Heart right ventricle (tissue), 16 donors: Measurements from ENCODE around the gene ZNF444. TPM values are rescaled to one million over a fixed set of nuclear protein-coding genes. Genes with fewer than 3 reads are reported as not detected.

Source experiments
- ATAC-seq, 8 donors: fragments of 200-7000 bp; cut with Tn5 transposase; one replicate each; pipeline ENCODE4 v1.9.1; 2020; ENCODE audit warnings: mild to moderate bottlenecking in 8 of 8, moderate library complexity in 8 of 8, moderate number of reproducible peaks in 1 of 8
- DNase-seq, 2 donors: peaks; one replicate each; pipeline ENCODE4 v3.0.0-alpha.2; 2020
- H3K27ac ChIP-seq, 10 donors: fragments of 200-600 bp; sonication (generic) in 2 of 10; one replicate each; pipeline versions ENCODE4 v1.5.0 to v1.8.0; 2020 to 2022; ENCODE audit warnings: mild to moderate bottlenecking in 3 of 10
- H3K27me3 ChIP-seq, 7 donors: fragments of 200-600 bp; one replicate each; pipeline ENCODE4 v1.8.0; 2021 to 2022; ENCODE audit warnings: mild to moderate bottlenecking in 2 of 7
- H3K36me3 ChIP-seq, 9 donors: fragments of 200-600 bp; sonication (generic) in 1 of 9; one replicate each; pipeline versions ENCODE4 v1.5.0 to v1.8.0; 2020 to 2022; ENCODE audit warnings: mild to moderate bottlenecking in 2 of 9
- H3K4me1 ChIP-seq, 9 donors: fragments of 200-600 bp; sonication (generic) in 1 of 9; one replicate each; pipeline versions ENCODE4 v1.5.0 to v1.8.0; 2020 to 2022; ENCODE audit warnings: mild to moderate bottlenecking in 4 of 9
- H3K4me3 ChIP-seq, 10 donors: fragments of 200-600 bp; sonication (generic) in 2 of 10; one replicate each; pipeline versions ENCODE4 v1.5.0 to v1.8.0; 2020 to 2022; ENCODE audit warnings: mild to moderate bottlenecking in 7 of 10, moderate library complexity in 2 of 10
- H3K9me3 ChIP-seq, 11 donors: fragments of 200-600 bp in 10 of 11; sonication (generic) in 2 of 11; one replicate each; pipeline versions ENCODE4 v1.5.0 to v1.8.0; 2013 to 2022; ENCODE audit warnings: mild to moderate bottlenecking in 2 of 11, control low read depth in 1 of 11, moderate library complexity in 1 of 11
- WGBS, 2 donors: extraction: QIAGEN DNeasy Blood & Tissue Kit; methylation state at CpG; one replicate each; pipeline ENCODE4 v1.1.7; 2013; ENCODE audit warnings: inconsistent platforms in 1 of 2; 5-methylcytosine and 5-hydroxymethylcytosine counted together
- intact Hi-C, 10 donors: fragments of 100-400 bp; cut with DNase I; formaldehyde crosslinking; loops; one replicate each; pipeline versions ENCODE4 v1.11.1 to v1.14.2; 2022
- polyA plus RNA-seq, 2 donors: library from polyadenylated mRNA; stranded (reverse); fragments of 200-250 nt; gene quantifications; one replicate each; pipeline ENCODE4 v1.2.3, GENCODE V29; 2013
- total RNA-seq, 10 donors: library from RNA; stranded (reverse); fragmentation: NEBNext Ultra II Directional in 3 of 10; extraction: Animal tissue kit (Norgen Biotek cat#: 25700) in 3 of 10; gene quantifications; one replicate each; pipeline versions ENCODE4 v1.2.1 to v1.2.4, GENCODE V29; 2021 to 2023
- TF ChIP-seq, protein P1 (sequence below), 9 donors: fragments of 200-600 bp; sonication (generic) in 2 of 9; IDR thresholded peaks; one replicate each; pipeline versions ENCODE4 v1.5.0 to v1.8.0; 2021 to 2022; ENCODE audit warnings: antibody characterized with exemption in 9 of 9, mild to moderate bottlenecking in 5 of 9, moderate library complexity in 1 of 9
- donor health status: Arrhythmogenic right ventricular cardiomyopathy.
- donor health status: ischemic (EF 13 %, LVEDD 7.1; RV severe dilation, severe dysfunction).
- donor health status: healthy with polysubstance abuse.
- donor health status: DM: no; HTN: yes; CAD: no.
- donor health status: DM: no; HTN: no; CAD: no.
- donor health status: ischemic (EF 25% LVEDD 6.9; RV normal size, moderate dysfunction).
- donor health status: ischemic (EF 25% LVEDD 5.7; RV mildly dilated, moderate dysfunction).
- donor health status: healthy.
- donor health status: DM: yes; HTN: yes; CAD: no.
- donor health status: Ischemic cardiomyopathy.
- donor health status: ischemic (EF 35%, LVEDD 5.7; RV mildly dilated, moderate dysfunction).
- donor health status: nonischemic (EF 11% LVEDD 7.7; RV severe dilation, severe dysfunction).
- donor health status: DM: yes; HTN: yes; CAD: no.
- donor health status: PGD.
- donor health status: ischemic (EF 29% LVEDD 5.4; RV normal size, mild dysfunction).
- donor health status: nonischemic (EF 23%, LVEDD 6.1; RV moderate dilation, normal function).

ZNF444 gene
- total and polyA plus RNA-seq, 12 donors, result 15.1 to 25.6 (median 22.4) TPM

DNA sequence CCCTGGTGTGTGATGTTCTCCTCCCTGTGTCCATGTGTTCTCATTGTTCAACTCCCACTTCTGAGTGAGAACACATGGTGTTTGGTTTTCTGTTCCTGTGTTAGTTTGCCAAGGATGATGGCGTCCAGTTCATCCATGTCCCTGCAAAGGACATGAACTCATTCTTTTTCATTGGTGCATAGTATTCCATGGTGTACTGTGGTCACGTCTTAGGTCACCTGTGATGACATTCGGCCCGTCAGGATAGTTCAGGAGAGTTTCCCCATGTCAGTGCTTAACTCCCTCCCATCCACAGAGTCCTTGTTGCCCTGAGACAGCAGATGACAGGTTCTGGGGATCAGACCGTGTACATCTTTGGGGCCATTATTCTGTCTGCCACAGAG, 8.6 kb downstream of the ZNF444 start:
- Histone ChIP-seq H3K4me1 (peaks cover 0 to 26% (median 4%) of the 10 kb centered on the region in 9 donors), H3K9me3 (no peaks in the 10 kb centered on the region), H3K4me3 (no peak overlapping the region), H3K36me3 (peaks cover 0 to 51% (median 0%) of the 10 kb centered on the region in 9 donors), H3K27ac (peak overlapping the region in 8 of 10 donors; percentile 47 to 74 (median 60)), H3K27me3 (no peaks in the 10 kb centered on the region)
- 97% methylated on average over 5 of the region's 5 CpGs for WGBS, 2 donors
- intact Hi-C loops, result loop anchor here in 4 of 10 donors (5.0 to 10.0 kb wide), 3 partner anchors 42 to 165 kb away; partner anchors contain the start of gene ZSCAN5A (in 2 of the 4)
- no peak for ATAC-seq
- TF ChIP-seq, protein P1, sequence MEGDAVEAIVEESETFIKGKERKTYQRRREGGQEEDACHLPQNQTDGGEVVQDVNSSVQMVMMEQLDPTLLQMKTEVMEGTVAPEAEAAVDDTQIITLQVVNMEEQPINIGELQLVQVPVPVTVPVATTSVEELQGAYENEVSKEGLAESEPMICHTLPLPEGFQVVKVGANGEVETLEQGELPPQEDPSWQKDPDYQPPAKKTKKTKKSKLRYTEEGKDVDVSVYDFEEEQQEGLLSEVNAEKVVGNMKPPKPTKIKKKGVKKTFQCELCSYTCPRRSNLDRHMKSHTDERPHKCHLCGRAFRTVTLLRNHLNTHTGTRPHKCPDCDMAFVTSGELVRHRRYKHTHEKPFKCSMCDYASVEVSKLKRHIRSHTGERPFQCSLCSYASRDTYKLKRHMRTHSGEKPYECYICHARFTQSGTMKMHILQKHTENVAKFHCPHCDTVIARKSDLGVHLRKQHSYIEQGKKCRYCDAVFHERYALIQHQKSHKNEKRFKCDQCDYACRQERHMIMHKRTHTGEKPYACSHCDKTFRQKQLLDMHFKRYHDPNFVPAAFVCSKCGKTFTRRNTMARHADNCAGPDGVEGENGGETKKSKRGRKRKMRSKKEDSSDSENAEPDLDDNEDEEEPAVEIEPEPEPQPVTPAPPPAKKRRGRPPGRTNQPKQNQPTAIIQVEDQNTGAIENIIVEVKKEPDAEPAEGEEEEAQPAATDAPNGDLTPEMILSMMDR (IDR thresholded peaks at IDR 0.05), result no peak
- DNase-seq, result no peak

DNA sequence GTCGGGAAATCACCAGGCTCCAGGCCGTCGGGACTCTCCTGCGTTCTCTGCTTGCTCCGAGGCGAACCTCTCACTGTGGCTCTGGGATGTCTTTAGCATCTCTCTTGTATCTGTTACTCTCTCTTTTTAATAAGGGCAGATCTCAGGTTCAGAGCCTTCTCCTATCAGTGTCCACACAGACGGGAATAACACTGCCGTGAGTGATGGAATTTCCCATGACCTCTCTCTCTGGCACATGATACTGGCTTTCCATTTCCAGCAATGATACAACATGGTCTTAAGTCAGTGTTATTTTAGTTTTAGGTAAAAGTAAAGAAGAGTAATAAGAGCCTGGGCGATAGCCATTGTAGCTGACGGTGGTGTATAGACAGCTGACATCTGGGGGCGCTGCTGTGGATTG, 9.3 kb downstream of the ZNF444 start:
- Histone ChIP-seq H3K4me3 (no peak overlapping the region), H3K36me3 (peaks cover 0 to 56% (median 0%) of the 10 kb centered on the region in 9 donors), H3K4me1 (peaks cover 0 to 32% (median 9%) of the 10 kb centered on the region in 9 donors), H3K27me3 (no peaks in the 10 kb centered on the region), H3K27ac (peak overlapping the region in 9 of 10 donors; percentile 18 to 74 (median 58)), H3K9me3 (no peaks in the 10 kb centered on the region)
- TF ChIP-seq, protein P1 (IDR thresholded peaks at IDR 0.05), result no peak
- DNase-seq, result no peak
- 63 to 74% methylated on average over 11 of the region's 11 CpGs for WGBS, 2 donors
- ATAC-seq, result peak in 7 of 8 donors; percentile 31 to 89 (median 74)
- intact Hi-C loops, result loop anchor here in 1 of 10 donors (10.0 kb wide), 1 partner anchor 46 kb away; no protein-coding TSS in a partner anchor

DNA sequence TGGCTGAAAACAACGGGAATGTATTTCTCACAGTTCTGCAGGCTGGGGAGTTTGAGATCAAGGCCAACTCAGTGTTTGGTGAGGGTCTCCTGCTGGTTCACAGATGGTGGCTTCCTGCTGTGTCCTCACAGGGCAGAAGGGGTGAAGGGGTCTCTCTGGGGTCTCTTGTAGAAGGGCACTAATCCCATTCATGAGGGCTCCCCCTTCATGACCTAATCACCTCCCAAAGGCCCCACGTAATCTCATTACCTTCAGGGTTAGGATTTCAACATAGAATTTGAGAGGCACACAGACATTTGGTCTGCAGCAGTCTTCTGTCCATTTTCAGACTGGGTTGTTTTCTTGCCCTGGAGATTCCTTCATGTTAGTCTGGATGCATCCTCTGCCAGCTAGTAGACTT, 11.6 kb downstream of the ZNF444 start:
- peak overlapping the region in 3 of 10 donors; percentile 26 to 59 (median 34) for H3K27ac ChIP-seq
- 76 to 84% methylated on average over 2 of the region's 2 CpGs for WGBS, 2 donors
- H3K36me3 ChIP-seq, result peaks cover 0 to 51% (median 5%) of the 10 kb centered on the region in 9 donors
- DNase-seq, result no peak
- peaks cover 0 to 43% (median 16%) of the 10 kb centered on the region in 9 donors for H3K4me1 ChIP-seq
- intact Hi-C loops, result loop anchor here in 1 of 10 donors (10.0 kb wide), 1 partner anchor 48 kb away; no protein-coding TSS in a partner anchor
- ATAC-seq, result no peak
- H3K27me3 ChIP-seq, result no peaks in the 10 kb centered on the region
- TF ChIP-seq, protein P1 (IDR thresholded peaks at IDR 0.05), result no peak
- no peak overlapping the region for H3K4me3 ChIP-seq
- H3K9me3 ChIP-seq, result no peaks in the 10 kb centered on the region

DNA sequence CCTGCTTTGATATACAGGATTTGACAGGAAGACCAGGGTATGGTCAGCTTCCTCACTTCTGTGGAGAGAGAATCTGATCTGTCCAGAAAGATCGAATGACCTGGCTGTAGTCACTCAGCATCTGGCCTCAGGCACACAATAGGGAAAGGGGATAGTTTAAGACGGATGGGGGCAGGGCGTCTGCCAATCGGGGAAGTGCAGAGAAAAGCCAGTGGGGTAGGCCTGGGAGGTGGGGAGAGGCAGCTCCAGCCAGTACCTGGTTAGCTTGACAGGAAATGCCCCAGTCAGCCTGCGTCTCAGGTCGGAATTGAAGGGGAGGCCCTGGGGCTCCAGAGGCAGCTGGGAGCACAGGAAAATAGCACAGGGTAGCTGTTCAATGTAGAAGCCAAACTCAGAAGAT, 12.4 kb downstream of the ZNF444 start:
- 42 to 51% methylated on average over 6 of the region's 6 CpGs for WGBS, 2 donors
- ATAC-seq (no peak), DNase-seq (no peak)
- intact Hi-C loops, result loop anchor here in 1 of 10 donors (10.0 kb wide), 1 partner anchor 49 kb away; no protein-coding TSS in a partner anchor
- H3K4me1 ChIP-seq, result peaks cover 0 to 43% (median 16%) of the 10 kb centered on the region in 9 donors
- no peaks in the 10 kb centered on the region for H3K9me3 ChIP-seq
- H3K36me3 ChIP-seq, result peaks cover 0 to 51% (median 4%) of the 10 kb centered on the region in 9 donors
- no peak overlapping the region for H3K4me3 ChIP-seq
- H3K27me3 ChIP-seq, result no peaks in the 10 kb centered on the region
- H3K27ac ChIP-seq, result peak overlapping the region in 4 of 10 donors; percentile 5 to 59 (median 30)
- TF ChIP-seq, protein P1 (IDR thresholded peaks at IDR 0.05), result no peak
